Neutrophil (primary cell): Measurements from ENCODE around the gene ASGR1.
A peak's percentile ranks its signal among the peaks of the same experiment; 100 is the strongest.

Source experiments
- H3K27ac ChIP-seq: fragments of 200-600 bp; sonication (generic); 2 replicates; pipeline ENCODE4 v1.5.1; 2016; ENCODE audit warnings: mild to moderate bottlenecking, moderate library complexity
- H3K27me3 ChIP-seq: fragments of 200-600 bp; sonication (generic); 2 replicates; pipeline ENCODE4 v1.6.0; 2016; ENCODE audit warnings: mild to moderate bottlenecking
- H3K36me3 ChIP-seq: fragments of 200-600 bp; sonication (generic); 2 replicates; pipeline ENCODE4 v1.5.1; 2017
- H3K4me1 ChIP-seq, 2 experiments: fragments of 200-600 bp in 1 of 2; sonication (generic) in 1 of 2; 1 replicate in 1 of 2; 2 replicates in 1 of 2; pipeline versions ENCODE4 v1.5.1 to v1.6.1; 2013 to 2016; ENCODE audit warnings: low read depth in 1 of 2, low read length in 1 of 2, mild to moderate bottlenecking in 1 of 2, moderate library complexity in 1 of 2; ENCODE audit not compliant: control insufficient read depth in 1 of 2, insufficient read depth in 1 of 2
- H3K4me3 ChIP-seq, 2 experiments: fragments of 200-600 bp in 1 of 2; sonication (generic) in 1 of 2; 1 replicate in 1 of 2; 2 replicates in 1 of 2; pipeline ENCODE4 v1.5.1; 2013 to 2016; ENCODE audit warnings: low read depth in 1 of 2, low read length in 1 of 2, mild to moderate bottlenecking in 1 of 2, moderate library complexity in 1 of 2
- H3K9me3 ChIP-seq: fragments of 200-600 bp; sonication (generic); 2 replicates; pipeline ENCODE4 v1.5.1; 2016
- TF ChIP-seq, protein P1 (sequence below): fragments of 200-600 bp; sonication (generic); IDR thresholded peaks from 2 replicates; pipeline ENCODE4 v1.5.1; 2016; ENCODE audit warnings: antibody characterized with exemption

The ASGR1 gene

DNA sequence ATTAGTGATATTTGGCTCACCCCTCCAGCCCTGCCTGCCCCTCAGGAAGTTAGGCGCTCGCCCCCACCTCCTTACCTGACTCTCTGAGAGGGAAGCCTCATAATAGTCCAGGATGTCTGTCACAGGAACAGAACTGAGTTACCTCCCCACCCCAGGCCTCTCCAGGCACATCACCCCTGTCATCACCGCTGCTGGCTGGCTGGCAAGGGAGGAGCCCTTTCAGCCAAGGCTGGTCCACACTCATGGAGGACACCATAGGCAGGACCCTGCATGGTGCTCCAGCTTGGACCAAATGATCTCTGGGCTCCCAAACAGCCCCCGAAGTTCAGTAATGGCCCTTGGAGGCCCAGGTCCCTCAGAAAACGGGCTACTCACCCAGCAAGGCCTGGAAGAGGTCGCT, 39.0 kb upstream of the ASGR1 start:
- Histone ChIP-seq H3K27ac (no peak overlapping the region), H3K27me3 (peaks cover 12% of the 10 kb centered on the region), H3K36me3 (peaks cover 14% of the 10 kb centered on the region), H3K9me3 (no peaks in the 10 kb centered on the region), H3K4me3 (no peak overlapping the region), H3K4me1 (peaks cover 48 to 57% of the 10 kb centered on the region in 2 experiments)
- TF ChIP-seq, protein P1, sequence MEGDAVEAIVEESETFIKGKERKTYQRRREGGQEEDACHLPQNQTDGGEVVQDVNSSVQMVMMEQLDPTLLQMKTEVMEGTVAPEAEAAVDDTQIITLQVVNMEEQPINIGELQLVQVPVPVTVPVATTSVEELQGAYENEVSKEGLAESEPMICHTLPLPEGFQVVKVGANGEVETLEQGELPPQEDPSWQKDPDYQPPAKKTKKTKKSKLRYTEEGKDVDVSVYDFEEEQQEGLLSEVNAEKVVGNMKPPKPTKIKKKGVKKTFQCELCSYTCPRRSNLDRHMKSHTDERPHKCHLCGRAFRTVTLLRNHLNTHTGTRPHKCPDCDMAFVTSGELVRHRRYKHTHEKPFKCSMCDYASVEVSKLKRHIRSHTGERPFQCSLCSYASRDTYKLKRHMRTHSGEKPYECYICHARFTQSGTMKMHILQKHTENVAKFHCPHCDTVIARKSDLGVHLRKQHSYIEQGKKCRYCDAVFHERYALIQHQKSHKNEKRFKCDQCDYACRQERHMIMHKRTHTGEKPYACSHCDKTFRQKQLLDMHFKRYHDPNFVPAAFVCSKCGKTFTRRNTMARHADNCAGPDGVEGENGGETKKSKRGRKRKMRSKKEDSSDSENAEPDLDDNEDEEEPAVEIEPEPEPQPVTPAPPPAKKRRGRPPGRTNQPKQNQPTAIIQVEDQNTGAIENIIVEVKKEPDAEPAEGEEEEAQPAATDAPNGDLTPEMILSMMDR: no peak

DNA sequence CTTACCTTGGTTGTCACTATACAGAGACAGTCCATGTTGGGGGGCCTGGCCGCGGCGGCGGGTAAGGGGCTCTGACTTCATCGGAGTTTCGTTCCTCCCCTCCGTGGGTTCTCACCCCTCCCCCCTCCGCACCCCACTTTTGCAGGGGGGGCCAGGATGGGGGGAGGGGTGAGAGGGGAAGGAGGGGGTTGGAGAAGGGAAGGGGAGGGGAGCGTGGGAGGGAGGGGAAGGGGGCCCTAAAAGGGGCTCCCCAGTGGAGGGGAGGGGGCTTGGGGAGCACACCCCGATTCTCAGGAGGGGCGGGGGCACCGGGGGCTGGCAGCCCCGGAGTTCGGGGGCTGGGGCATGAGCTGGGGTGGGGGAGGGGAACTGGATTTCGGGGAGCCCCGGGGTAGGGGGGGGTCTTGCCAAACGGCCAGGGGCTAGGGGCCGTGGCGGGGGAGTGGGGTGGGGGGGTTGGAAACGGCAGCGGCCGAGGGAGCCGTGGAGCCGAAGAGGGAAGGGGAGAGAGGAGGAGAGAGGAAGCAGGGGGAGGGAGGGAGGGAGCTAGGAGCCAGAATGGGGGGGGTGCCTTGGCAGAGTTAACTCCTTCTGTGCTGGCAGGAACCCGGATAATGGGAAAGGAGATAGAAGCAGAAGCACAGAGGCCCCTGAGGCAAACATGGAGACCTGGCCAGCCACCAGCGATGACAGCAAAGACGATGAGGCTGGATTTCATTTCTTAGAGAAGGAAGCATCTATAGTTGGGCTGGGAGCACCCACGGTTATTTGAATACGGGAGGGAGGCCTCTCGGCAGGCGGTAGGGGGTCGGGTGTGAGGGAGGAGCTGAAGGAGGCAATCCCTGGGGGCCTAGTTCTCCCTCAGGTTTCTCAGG, 38.2 kb upstream of the ASGR1 start:
- Histone ChIP-seq H3K9me3 (no peaks in the 10 kb centered on the region), H3K36me3 (peaks cover 6% of the 10 kb centered on the region), H3K27me3 (peaks cover 12% of the 10 kb centered on the region), H3K4me1 (peaks cover 48 to 57% of the 10 kb centered on the region in 2 experiments), H3K27ac (no peak overlapping the region), H3K4me3 (no peak overlapping the region)
- TF ChIP-seq, protein P1: no peak

DNA sequence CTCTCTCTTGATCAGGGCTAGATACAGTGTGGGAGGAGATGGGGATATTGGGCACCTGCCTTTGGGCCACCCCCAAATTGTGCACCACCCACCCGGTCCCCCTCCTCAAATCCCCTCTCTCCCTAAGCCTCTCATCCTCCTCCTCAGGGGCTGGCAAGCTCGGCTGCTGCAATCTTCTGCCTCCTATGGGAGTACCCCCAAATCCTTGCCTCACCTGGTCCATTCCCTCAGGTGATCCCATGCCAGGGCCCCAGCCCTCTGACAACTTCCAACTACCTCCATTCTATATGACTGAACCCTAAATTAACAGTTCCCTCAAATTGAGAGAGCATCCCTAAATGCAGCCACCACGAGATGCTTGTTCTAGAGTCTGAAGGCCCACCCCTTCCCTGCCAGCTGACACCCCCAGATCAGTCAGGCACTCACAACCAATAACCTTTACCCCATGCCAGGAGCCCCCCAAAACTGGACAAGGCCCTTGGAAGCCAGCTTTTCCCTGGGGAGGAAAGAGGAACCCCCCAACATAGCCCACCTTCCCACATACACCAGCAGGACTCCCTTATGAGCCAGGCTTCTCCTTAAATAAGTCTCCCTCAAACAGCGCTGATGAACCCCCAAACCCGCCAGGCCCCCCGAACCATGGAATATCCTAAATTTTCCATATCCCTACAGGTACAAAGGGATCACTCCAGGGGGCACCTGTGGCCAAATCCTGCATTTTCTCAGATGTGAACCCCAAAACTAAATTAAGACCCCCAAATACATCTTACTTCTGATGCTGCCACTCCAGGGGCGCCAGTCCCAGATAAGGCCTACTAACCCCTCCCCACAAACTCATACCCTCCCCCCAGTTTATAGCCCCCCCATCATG, 37.3 kb upstream of the ASGR1 start:
- H3K9me3 ChIP-seq: no peaks in the 10 kb centered on the region
- no peak overlapping the region for H3K4me3 ChIP-seq
- no peaks in the 10 kb centered on the region for H3K36me3 ChIP-seq
- H3K27me3 ChIP-seq: peaks cover 17% of the 10 kb centered on the region
- peaks cover 48 to 57% of the 10 kb centered on the region in 2 experiments for H3K4me1 ChIP-seq
- no peak overlapping the region for H3K27ac ChIP-seq
- TF ChIP-seq, protein P1: no peak

DNA sequence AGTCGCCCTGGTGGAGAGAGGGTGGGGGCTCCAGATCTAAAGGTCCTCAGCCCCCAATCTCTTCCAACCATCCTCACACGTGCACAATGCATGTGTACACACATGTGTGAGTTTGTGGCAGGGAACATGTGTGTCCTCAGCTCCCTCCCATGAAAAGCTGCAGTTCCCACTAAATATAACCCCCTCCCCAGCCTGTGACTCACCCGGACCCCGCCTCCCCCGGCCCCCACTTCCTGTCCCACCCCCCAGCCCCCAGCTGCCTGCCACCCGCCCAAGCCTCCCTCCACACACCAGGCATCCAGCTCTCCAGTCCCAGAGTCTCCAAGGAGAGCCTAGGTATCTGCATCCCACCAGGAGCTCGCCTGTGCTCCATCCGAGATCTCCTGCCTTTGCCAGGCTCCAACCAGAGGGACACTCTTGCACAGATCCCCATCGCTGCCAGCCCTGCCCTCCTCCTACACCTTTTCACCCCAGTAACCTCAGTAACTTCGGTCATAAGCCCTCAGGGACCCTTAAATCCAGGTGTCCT, 36.5 kb upstream of the ASGR1 start:
- Histone ChIP-seq H3K4me1 (peaks cover 43 to 49% of the 10 kb centered on the region in 2 experiments), H3K9me3 (no peaks in the 10 kb centered on the region), H3K27ac (no peak overlapping the region), H3K27me3 (peaks cover 17% of the 10 kb centered on the region), H3K36me3 (no peaks in the 10 kb centered on the region), H3K4me3 (no peak overlapping the region)
- TF ChIP-seq, protein P1: no peak

DNA sequence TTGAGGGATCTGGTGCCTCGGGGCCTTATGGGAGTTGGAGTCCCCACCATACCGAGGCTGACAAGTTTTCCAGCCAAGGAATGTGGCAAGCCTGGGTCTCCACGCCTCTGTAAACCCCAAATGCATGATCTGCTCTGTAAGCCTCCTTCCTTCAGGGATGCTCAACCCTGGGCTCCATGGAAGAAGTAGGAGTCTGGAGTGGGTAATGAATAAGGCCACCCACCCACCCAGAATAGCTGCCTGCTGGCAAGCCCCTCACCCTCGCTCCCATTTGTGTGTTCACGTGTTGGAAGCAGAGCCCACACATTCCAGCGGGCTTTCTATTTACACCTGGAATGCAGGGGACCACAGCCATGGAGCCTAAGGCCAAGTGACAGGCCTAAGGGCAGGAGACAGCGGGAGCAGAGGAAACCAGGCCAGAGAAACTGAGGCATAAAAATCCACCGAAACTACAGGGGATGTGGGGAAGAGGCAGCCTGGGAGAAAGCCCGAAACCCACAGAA, 36.0 kb upstream of the ASGR1 start:
- Histone ChIP-seq H3K27ac (peak overlapping the region; percentile 70), H3K4me3 (peak overlapping the region; percentile 56 to 76), H3K27me3 (peaks cover 17% of the 10 kb centered on the region), H3K9me3 (no peaks in the 10 kb centered on the region), H3K4me1 (peaks cover 38 to 44% of the 10 kb centered on the region in 2 experiments), H3K36me3 (no peaks in the 10 kb centered on the region)
- TF ChIP-seq, protein P1: no peak
